PC-3 (cell line): ENCODE data around the gene NAV1. TPM values are rescaled to one million over a fixed set of nuclear protein-coding genes. Genes with fewer than 3 reads are reported as not detected.
A peak's percentile ranks its signal among the peaks of the same experiment; 100 is the strongest.

Experiments used
- ATAC-seq: fragments of 200-7000 bp; cut with Tn5 transposase; 2 replicates; pipeline ENCODE4 v1.9.1; 2020; ENCODE audit warnings: mild to moderate bottlenecking, moderate library complexity
- BruUV-seq: library from RNA; stranded (reverse); fragments of 400-500 nt; replicated peaks from 2 replicates; lab custom pipeline; 2021; lab: Mats Ljungman, UMichigan
- CTCF ChIA-PET: fragments of 300-600 bp; sonication (Branson Sonifier 250); formaldehyde crosslinking; loops from one replicate; lab custom pipeline; 2022; ENCODE audit warnings: antibody characterized with exemption; lab: Charles Lee
- POLR2A ChIA-PET: fragments of 300-600 bp; sonication (Branson Sonifier 250); formaldehyde crosslinking; loops from one replicate; lab custom pipeline; 2022; ENCODE audit warnings: antibody characterized with exemption; ENCODE audit not compliant: unreplicated experiment; lab: Charles Lee
- DNase-seq: peaks from one replicate; pipeline ENCODE4 v3.0.0-alpha.2; 2015
- H2AFZ ChIP-seq: fragments of 300-600 bp; sonication (generic); 2 replicates; pipeline ENCODE4 v1.6.0; 2016; ENCODE audit warnings: antibody characterized with exemption, low read length
- H3F3A ChIP-seq: fragments of 300-600 bp; sonication (generic); one replicate; pipeline ENCODE4 v1.6.0; 2017; ENCODE audit warnings: antibody characterized with exemption, low read length, control low read depth, mild to moderate bottlenecking; ENCODE audit not compliant: unreplicated experiment
- H3K27ac ChIP-seq: fragments of 300-600 bp; sonication (generic); 2 replicates; pipeline ENCODE4 v1.5.1; 2016; ENCODE audit warnings: mild to moderate bottlenecking, low read length
- H3K27me3 ChIP-seq: fragments of 300-600 bp; sonication (generic); 2 replicates; pipeline ENCODE4 v1.6.1; 2016; ENCODE audit warnings: low read length, mixed read lengths
- H3K36me3 ChIP-seq: fragments of 300-600 bp; sonication (generic); 2 replicates; pipeline ENCODE4 v1.6.1; 2016; ENCODE audit warnings: low read depth, mixed run types, low read length, mixed read lengths
- H3K4me1 ChIP-seq: fragments of 300-600 bp; sonication (generic); 2 replicates; pipeline ENCODE4 v1.5.1; 2016; ENCODE audit warnings: low read length; ENCODE audit not compliant: insufficient read depth
- H3K4me2 ChIP-seq: fragments of 300-600 bp; sonication (generic); 2 replicates; pipeline ENCODE4 v1.6.0; 2016; ENCODE audit warnings: low read length
- H3K4me3 ChIP-seq: fragments of 300-600 bp; sonication (generic); 2 replicates; pipeline ENCODE4 v1.5.1; 2016; ENCODE audit warnings: mild to moderate bottlenecking, low read length, mixed read lengths
- H3K79me2 ChIP-seq: fragments of 300-600 bp; sonication (generic); 2 replicates; pipeline ENCODE4 v1.6.1; 2017; ENCODE audit warnings: low read length, mixed read lengths
- H3K9ac ChIP-seq: fragments of 300-600 bp; sonication (generic); 2 replicates; pipeline ENCODE4 v1.6.0; 2016; ENCODE audit warnings: mild to moderate bottlenecking, low read length
- H3K9me2 ChIP-seq: fragments of 300-600 bp; sonication (generic); replicated peaks from 2 replicates; pipeline ENCODE4 v1.6.1; 2016; ENCODE audit warnings: mixed run types, low read length, mixed read lengths
- H3K9me3 ChIP-seq: fragments of 300-600 bp; sonication (generic); 2 replicates; pipeline ENCODE4 v1.6.1; 2016; ENCODE audit warnings: low read length, mixed read lengths
- H4K20me1 ChIP-seq: fragments of 300-600 bp; sonication (generic); 2 replicates; pipeline ENCODE4 v1.6.1; 2016; ENCODE audit warnings: low read length, mixed read lengths
- EZH2 ChIP-seq: fragments of 300-600 bp; sonication (generic); IDR thresholded peaks from one replicate; pipeline ENCODE4 v1.6.1; 2017; ENCODE audit warnings: antibody characterized with exemption, mild to moderate bottlenecking, low read length; ENCODE audit not compliant: unreplicated experiment
- EZH2phosphoT487 ChIP-seq: fragments of 300-600 bp; sonication (generic); IDR thresholded peaks from 2 replicates; pipeline ENCODE4 v1.6.1; 2018; ENCODE audit warnings: mild to moderate bottlenecking, antibody characterized with exemption, low read length, borderline replicate concordance
- intact Hi-C: fragments of 100-400 bp; cut with micrococcal nuclease; formaldehyde crosslinking; loops from 2 replicates; pipeline ENCODE4 v1.9.0; 2023
- total RNA-seq: library from RNA; depleted of rRNA; stranded (reverse); fragments of >200 nt; gene quantifications from 2 replicates; pipeline ENCODE4 v1.2.3, GENCODE V29; 2014
- TF ChIP-seq, protein P1 (sequence below): fragments of 300-600 bp; sonication (generic); conservative IDR thresholded peaks from 2 replicates; pipeline ENCODE4 v1.5.1; 2017; ENCODE audit warnings: antibody characterized with exemption, low read depth, mild to moderate bottlenecking, low read length

The NAV1 gene
- total RNA-seq, 1 experiment from 2014 or later: 2.6 TPM

DNA sequence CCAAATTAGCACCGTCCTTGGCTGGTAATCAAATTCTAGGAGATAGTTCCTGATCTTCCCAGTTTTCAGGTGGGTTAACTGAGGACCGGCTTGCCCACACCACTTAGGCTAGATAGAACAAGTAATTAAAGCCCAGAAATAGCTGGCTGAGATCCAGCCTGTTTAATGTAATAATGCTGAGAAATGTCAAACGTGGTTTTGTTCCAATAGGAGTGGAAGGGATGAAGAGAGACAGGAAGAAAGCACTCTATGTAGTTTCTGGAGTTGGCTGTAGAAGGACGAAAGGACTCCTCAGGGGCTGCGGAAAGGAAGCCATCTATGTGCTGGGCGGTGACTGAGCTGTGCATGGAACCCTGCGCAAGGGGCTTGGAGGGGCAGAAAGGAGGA lies 18.6 kb downstream of the NAV1 start:
- intact Hi-C loops: no loop called here
- no peak overlapping the region for H3K9ac ChIP-seq
- no TSS peak for BruUV-seq
- no peaks in the 10 kb centered on the region for H3K9me2 ChIP-seq
- H3K9me3 ChIP-seq: no peaks in the 10 kb centered on the region
- no peaks in the 10 kb centered on the region for H3K79me2 ChIP-seq
- H4K20me1 ChIP-seq: no peaks in the 10 kb centered on the region
- H3F3A ChIP-seq: no peaks in the 10 kb centered on the region
- H3K4me1 ChIP-seq: peaks cover 3% of the 10 kb centered on the region; the same call in 1 of the 2 replicates
- DNase-seq: no peak
- POLR2A ChIA-PET: no interaction called here
- no peak overlapping the region for H3K4me3 ChIP-seq
- ATAC-seq: no peak
- H3K4me2 ChIP-seq: no peak overlapping the region
- no peaks in the 10 kb centered on the region for H3K27me3 ChIP-seq
- CTCF ChIA-PET: no interaction called here
- no peak overlapping the region for H2AFZ ChIP-seq
- H3K36me3 ChIP-seq: no peaks in the 10 kb centered on the region
- TF ChIP-seq, protein P1, sequence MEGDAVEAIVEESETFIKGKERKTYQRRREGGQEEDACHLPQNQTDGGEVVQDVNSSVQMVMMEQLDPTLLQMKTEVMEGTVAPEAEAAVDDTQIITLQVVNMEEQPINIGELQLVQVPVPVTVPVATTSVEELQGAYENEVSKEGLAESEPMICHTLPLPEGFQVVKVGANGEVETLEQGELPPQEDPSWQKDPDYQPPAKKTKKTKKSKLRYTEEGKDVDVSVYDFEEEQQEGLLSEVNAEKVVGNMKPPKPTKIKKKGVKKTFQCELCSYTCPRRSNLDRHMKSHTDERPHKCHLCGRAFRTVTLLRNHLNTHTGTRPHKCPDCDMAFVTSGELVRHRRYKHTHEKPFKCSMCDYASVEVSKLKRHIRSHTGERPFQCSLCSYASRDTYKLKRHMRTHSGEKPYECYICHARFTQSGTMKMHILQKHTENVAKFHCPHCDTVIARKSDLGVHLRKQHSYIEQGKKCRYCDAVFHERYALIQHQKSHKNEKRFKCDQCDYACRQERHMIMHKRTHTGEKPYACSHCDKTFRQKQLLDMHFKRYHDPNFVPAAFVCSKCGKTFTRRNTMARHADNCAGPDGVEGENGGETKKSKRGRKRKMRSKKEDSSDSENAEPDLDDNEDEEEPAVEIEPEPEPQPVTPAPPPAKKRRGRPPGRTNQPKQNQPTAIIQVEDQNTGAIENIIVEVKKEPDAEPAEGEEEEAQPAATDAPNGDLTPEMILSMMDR: no peak
- no peak for TF ChIP-seq EZH2phosphoT487
- no peak for TF ChIP-seq EZH2
- no peak overlapping the region for H3K27ac ChIP-seq

DNA sequence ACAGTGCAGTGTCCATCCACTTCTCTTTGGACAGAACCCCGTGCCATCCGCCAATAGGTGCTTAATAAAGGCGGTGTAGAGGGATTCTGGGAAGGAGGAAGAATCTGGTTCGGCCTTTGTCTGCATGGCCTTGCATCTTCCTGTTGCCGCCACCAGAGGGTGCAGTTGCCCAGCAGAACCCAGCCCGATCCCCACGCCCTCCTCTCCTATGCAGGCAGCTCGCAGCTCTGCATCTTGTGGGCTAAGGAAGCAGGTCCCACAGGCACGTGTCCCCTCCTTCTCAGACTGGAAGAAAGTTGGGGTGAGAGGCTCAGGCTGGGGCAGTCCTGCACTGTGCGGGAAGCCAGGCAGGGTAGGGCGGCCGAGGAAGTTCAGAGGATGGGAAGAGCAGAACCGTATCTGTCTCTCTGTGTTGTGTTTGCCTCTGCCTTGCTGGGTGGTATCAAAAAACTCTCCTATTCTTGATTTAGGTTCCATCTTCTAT lies 20.8 kb downstream of the NAV1 start:
- peak overlapping the region; percentile 90 for H2AFZ ChIP-seq

More for the DNA sequence above, 20.8 kb downstream of the NAV1 start:
- intact Hi-C loops: loop anchor here (1.0 to 2.0 kb wide), 3 partner anchors 137 to 234 kb away; no protein-coding TSS in a partner anchor
- Histone ChIP-seq H4K20me1 (no peaks in the 10 kb centered on the region), H3K4me3 (no peak overlapping the region), H3K9me3 (no peaks in the 10 kb centered on the region), H3K4me1 (peaks cover 3% of the 10 kb centered on the region; the same call in 1 of the 2 replicates), H3K79me2 (no peaks in the 10 kb centered on the region), H3K9ac (no peak overlapping the region), H3K36me3 (no peaks in the 10 kb centered on the region), H3K9me2 (no peaks in the 10 kb centered on the region), H3K27ac (no peak overlapping the region), H3F3A (no peaks in the 10 kb centered on the region), H3K27me3 (no peaks in the 10 kb centered on the region), H3K4me2 (peak overlapping the region; percentile 51; the same call in 1 of the 2 replicates)
- CTCF ChIA-PET: interaction anchor here (0.6 to 1.0 kb wide), 5 partner anchors 20 to 233 kb away, joined by 3 to 8 read pairs (median 4); no protein-coding TSS in a partner anchor
- ATAC-seq (peak; percentile 95), DNase-seq (peak; percentile 71)
- no TSS peak for BruUV-seq
- TF ChIP-seq, protein P1: peak; percentile 82
- TF ChIP-seq EZH2: no peak
- POLR2A ChIA-PET: no interaction called here
